Measurements from ENCODE around the gene VSIG4. TPM values are rescaled to one million over a fixed set of nuclear protein-coding genes. Genes with fewer than 3 reads are reported as not detected.

The VSIG4 gene
- total and polyA plus RNA-seq, 2 of the 8 experiments (the other 6 are each of a cell fraction or from before 2014, with no cell fraction given) = not detected

GRCh38 chrX:66024092-66024467 lies 15.8 kb downstream of the VSIG4 start:
- no peak for FAIRE-seq
- no peak overlapping the region for H3K23ac ChIP-seq (ENCODE audit: insufficient read length)

More at GRCh38 chrX:66024092-66024467, 15.8 kb downstream of the VSIG4 start:
- no peak overlapping the region for H2AFZ ChIP-seq (ENCODE audit: low read length)
- no peak overlapping the region for H2BK15ac ChIP-seq (ENCODE audit: low read length)
- H3K4ac ChIP-seq (replicated peaks; ENCODE audit: insufficient read length, low read depth, low read length) = no peak overlapping the region
- peaks cover 0 to 34% of the 10 kb centered on the region in 2 experiments; a peak in 1 of 4 replicates for H3K9me3 ChIP-seq (ENCODE audit: insufficient read depth in 2 of 2, low read depth in 1 of 2, low read length in 1 of 2)
- H3K79me1 ChIP-seq (ENCODE audit: low read depth, low read length) = no peaks in the 10 kb centered on the region
- H3K18ac ChIP-seq (ENCODE audit: extremely low read depth, low read length) = no peak overlapping the region
- H2BK20ac ChIP-seq (ENCODE audit: low read length) = no peak overlapping the region
- no peaks in the 10 kb centered on the region for H3K79me2 ChIP-seq (ENCODE audit: control insufficient read depth in 1 of 2, insufficient read depth in 2 of 2, low read length in 2 of 2)
- H2BK12ac ChIP-seq (ENCODE audit: low read depth, low read length) = no peak overlapping the region
- no peaks in the 10 kb centered on the region for H3K27me3 ChIP-seq (replicated peaks in 1 of 4; ENCODE audit: control insufficient read depth in 3 of 4, extremely low read depth in 1 of 4, insufficient read depth in 3 of 4, low read length in 3 of 4)
- no peak overlapping the region for H4K91ac ChIP-seq (replicated peaks; ENCODE audit: insufficient read length, low read length)
- CTCF ChIA-PET (ENCODE audit: partially characterized antibody) = no interaction called here
- no peak overlapping the region for H3K9ac ChIP-seq (replicated peaks in 1 of 4; ENCODE audit: extremely low read depth in 1 of 4, low read depth in 3 of 4, low read length in 3 of 4)
- H2AK5ac ChIP-seq (ENCODE audit: low read depth, low read length) = no peak overlapping the region
- WGBS, 2 experiments (ENCODE audit: extremely low coverage in 1 of 2, insufficient coverage in 1 of 2, insufficient read length in 1 of 2, insufficient replicate concordance in 2 of 2, low coverage in 1 of 2, low lambda C conversion rate in 2 of 2, missing lambda C conversion rate in 1 of 2) = 75% methylated on average over 1 of the region's 1 CpG; no CpG with 5 or more reads in 1 of the 2 experiments
- no peak overlapping the region for H3K56ac ChIP-seq (replicated peaks; ENCODE audit: insufficient read length, low read depth, low read length)
- no peaks in the 10 kb centered on the region for H3K4me1 ChIP-seq (replicated peaks in 1 of 4; ENCODE audit: control insufficient read depth in 3 of 4, insufficient read depth in 4 of 4, low read length in 3 of 4)
- H3K23me2 ChIP-seq (ENCODE audit: low read depth, low read length) = no peaks in the 10 kb centered on the region
- H2BK5ac ChIP-seq (ENCODE audit: low read depth, low read length) = no peak overlapping the region
- DNase-seq (ENCODE audit: low read depth in 1 of 2, low spot score in 2 of 2) = no peak
- H2BK120ac ChIP-seq (replicated peaks; ENCODE audit: low read depth, low read length) = no peak overlapping the region
- no peak overlapping the region for H4K8ac ChIP-seq (ENCODE audit: extremely low read depth, insufficient read depth, low read length)
- no peak overlapping the region for H4K5ac ChIP-seq (ENCODE audit: insufficient read length, low read depth, low read length)
- TF ChIP-seq TEAD4 (IDR thresholded peaks at IDR 0.05; ENCODE audit: low read depth, low read length) = no peak
- TF ChIP-seq YY1 (IDR thresholded peaks at IDR 0.05; ENCODE audit: low read depth, low read length) = no peak
- TF ChIP-seq SAP30 (IDR thresholded peaks at IDR 0.05; ENCODE audit: insufficient read depth, insufficient replicate concordance, low read length) = no peak
- TF ChIP-seq POLR2AphosphoS5 (IDR thresholded peaks at IDR 0.05; ENCODE audit: low read depth, low read length) = no peak
- no peak for TF ChIP-seq PHF8 (conservative IDR thresholded peaks at IDR 0.05; ENCODE audit: low read depth, low read length)
- TF ChIP-seq RFX5 (IDR thresholded peaks at IDR 0.05; ENCODE audit: borderline replicate concordance, low read depth, low read length) = no peak
- TF ChIP-seq RAD21 (IDR thresholded peaks at IDR 0.05 in 1 of 2, conservative IDR thresholded peaks at IDR 0.05 in 1 of 2; ENCODE audit: low read depth in 2 of 2, low read length in 2 of 2) = no peak
- no peak overlapping the region for H3K14ac ChIP-seq (ENCODE audit: insufficient read length)
- no peak overlapping the region for H3K4me2 ChIP-seq (ENCODE audit: insufficient read depth in 1 of 2, low read depth in 2 of 2, low read length in 2 of 2)
- H4K20me1 ChIP-seq (replicated peaks in 1 of 2; ENCODE audit: control insufficient read depth in 1 of 2, insufficient read depth in 2 of 2, low read length in 2 of 2) = no peaks in the 10 kb centered on the region
- no peaks in the 10 kb centered on the region for H3K36me3 ChIP-seq (ENCODE audit: control insufficient read depth in 2 of 4, insufficient read depth in 4 of 4, low read length in 3 of 4)
- H3K4me3 ChIP-seq (ENCODE audit: extremely low read depth in 1 of 4, insufficient read depth in 2 of 4, low read depth in 3 of 4, low read length in 4 of 4) = no peak overlapping the region
- POLR2A ChIA-PET (ENCODE audit: partially characterized antibody) = no interaction called here
- H3K27ac ChIP-seq (ENCODE audit: low read depth, low read length) = no peak overlapping the region

All from H1 (cell line).